Neural progenitor cell (in vitro differentiated cells): ENCODE measurements around the gene TCF25. TPM values are rescaled to one million over a fixed set of nuclear protein-coding genes. Genes with fewer than 3 reads are reported as not detected.

Source experiments
- DNase-seq: peaks from one replicate; pipeline ENCODE4 v3.0.0-alpha.2; 2016; ENCODE audit warnings: low spot score
- H2AFZ ChIP-seq: fragments of 200-600 bp; sonication (generic); replicated peaks from 2 replicates; pipeline ENCODE4 v1.6.1; 2016; ENCODE audit warnings: antibody characterized with exemption
- H3F3A ChIP-seq: fragments of 200-600 bp; sonication (generic); 2 replicates; pipeline ENCODE4 v1.6.1; 2016; ENCODE audit warnings: antibody characterized with exemption, low read depth
- H3K27ac ChIP-seq: fragments of 200-600 bp; sonication (generic); 2 replicates; pipeline ENCODE4 v1.5.1; 2016; ENCODE audit warnings: mild to moderate bottlenecking
- H3K27me3 ChIP-seq: fragments of 200-600 bp; sonication (generic); 2 replicates; pipeline ENCODE4 v1.6.1; 2016; ENCODE audit warnings: mild to moderate bottlenecking, moderate library complexity
- H3K36me3 ChIP-seq: fragments of 200-600 bp; sonication (generic); 2 replicates; pipeline ENCODE4 v1.5.1; 2016
- H3K4me1 ChIP-seq: fragments of 200-600 bp; sonication (generic); 2 replicates; pipeline ENCODE4 v1.6.1; 2016; ENCODE audit warnings: mixed run types
- H3K4me2 ChIP-seq: fragments of 200-600 bp; sonication (generic); 2 replicates; pipeline ENCODE4 v1.6.1; 2016
- H3K4me3 ChIP-seq: fragments of 200-600 bp; sonication (generic); 2 replicates; pipeline ENCODE4 v1.5.1; 2016
- H3K79me2 ChIP-seq: fragments of 200-600 bp; sonication (generic); 2 replicates; pipeline ENCODE4 v1.6.1; 2016; ENCODE audit warnings: low read depth
- H3K9ac ChIP-seq: fragments of 200-600 bp; sonication (generic); 2 replicates; pipeline ENCODE4 v1.6.1; 2016
- H3K9me3 ChIP-seq: fragments of 200-600 bp; sonication (generic); 2 replicates; pipeline ENCODE4 v1.5.1; 2016; ENCODE audit warnings: low read depth
- H4K20me1 ChIP-seq: fragments of 200-600 bp; sonication (generic); 2 replicates; pipeline ENCODE4 v1.6.1; 2016; ENCODE audit warnings: low read depth
- H3K27ac Mint-ChIP-seq: 3 replicates; pipeline ENCODE4 v1.8.0; 2021; ENCODE audit warnings: mixed read lengths
- H3K27me3 Mint-ChIP-seq: 2 replicates; pipeline ENCODE4 v1.8.0; 2022; ENCODE audit warnings: low read depth, mild to moderate bottlenecking, inconsistent platforms, moderate library complexity, mixed read lengths; ENCODE audit not compliant: insufficient read depth
- H3K36me3 Mint-ChIP-seq: 3 replicates; pipeline ENCODE4 v1.8.0; 2021; ENCODE audit warnings: mixed read lengths
- H3K4me1 Mint-ChIP-seq: 3 replicates; pipeline ENCODE4 v1.8.0; 2021; ENCODE audit warnings: mixed read lengths
- H3K4me3 Mint-ChIP-seq: 3 replicates; pipeline ENCODE4 v1.8.0; 2021; ENCODE audit warnings: mild to moderate bottlenecking, moderate library complexity, mixed read lengths
- H3K9me3 Mint-ChIP-seq: 3 replicates; pipeline ENCODE4 v1.8.0; 2020; ENCODE audit warnings: mixed read lengths
- CTCF ChIP-seq: fragments of 200-600 bp; sonication (generic); IDR thresholded peaks from 2 replicates; pipeline ENCODE4 v1.5.1; 2017; ENCODE audit warnings: antibody characterized with exemption, mild to moderate bottlenecking
- EZH2 ChIP-seq: fragments of 200-600 bp; sonication (generic); IDR thresholded peaks from 2 replicates; pipeline ENCODE4 v1.6.1; 2017; ENCODE audit warnings: antibody characterized with exemption, mild to moderate bottlenecking, moderate library complexity
- EZH2phosphoT487 ChIP-seq: fragments of 200-600 bp; sonication (generic); IDR thresholded peaks from 2 replicates; pipeline ENCODE4 v1.6.1; 2017; ENCODE audit warnings: antibody characterized with exemption
- total RNA-seq: library from RNA; depleted of rRNA; stranded (reverse); fragments of >200 nt; gene quantifications from 2 replicates; pipeline ENCODE4 v1.2.3, GENCODE V29; 2015; ENCODE audit warnings: low replicate concordance

The TCF25 gene
- total RNA-seq, 1 donor from 2014 or later, result 95.6 TPM

- Histone ChIP-seq H3K4me2 (no peak overlapping the region), H2AFZ (no peak overlapping the region), H3K27me3 (no peaks in the 10 kb centered on the region), H3K79me2 (no peaks in the 10 kb centered on the region), H3K9me3 (no peaks in the 10 kb centered on the region), H3K4me1 (no peaks in the 10 kb centered on the region), H3K36me3 (no peaks in the 10 kb centered on the region), H3K9ac (no peak overlapping the region), H3F3A (no peaks in the 10 kb centered on the region), H3K4me3 (no peak overlapping the region), H3K27ac (no peak overlapping the region), H4K20me1 (no peaks in the 10 kb centered on the region)
- no peak for DNase-seq
- H3K27ac Mint-ChIP-seq, result no peak overlapping the region
- H3K27me3 Mint-ChIP-seq, result peaks cover 7% of the 10 kb centered on the region
- H3K4me1 Mint-ChIP-seq, result peaks cover 2% of the 10 kb centered on the region
- H3K36me3 Mint-ChIP-seq, result peaks cover 14% of the 10 kb centered on the region
- no peak overlapping the region for H3K4me3 Mint-ChIP-seq
- peaks cover 3% of the 10 kb centered on the region for H3K9me3 Mint-ChIP-seq
- no peak for TF ChIP-seq EZH2phosphoT487
- TF ChIP-seq EZH2, result no peak
- no peak for TF ChIP-seq CTCF
Observed at GRCh38 chr16:89837014-89837546, 36.3 kb upstream of the TCF25 start.

GRCh38 chr16:89841275-89841674, 32.1 kb upstream of the TCF25 start:
- H3K9ac ChIP-seq, result no peak overlapping the region
- no peak overlapping the region for H3K4me2 ChIP-seq
- no peak overlapping the region for H3K27ac Mint-ChIP-seq
- H4K20me1 ChIP-seq, result no peaks in the 10 kb centered on the region
- H2AFZ ChIP-seq, result no peak overlapping the region
- H3K4me1 Mint-ChIP-seq, result peaks cover 6% of the 10 kb centered on the region
- H3K27me3 Mint-ChIP-seq, result peaks cover 7% of the 10 kb centered on the region
- TF ChIP-seq EZH2phosphoT487, result no peak
- no peak for TF ChIP-seq EZH2
- TF ChIP-seq CTCF, result no peak
- no peaks in the 10 kb centered on the region for H3K79me2 ChIP-seq
- no peak overlapping the region for H3K4me3 Mint-ChIP-seq
- H3K36me3 ChIP-seq, result no peaks in the 10 kb centered on the region
- no peak overlapping the region for H3K4me3 ChIP-seq
- no peak overlapping the region for H3K27ac ChIP-seq
- H3K9me3 ChIP-seq, result no peaks in the 10 kb centered on the region
- no peaks in the 10 kb centered on the region for H3F3A ChIP-seq
- no peaks in the 10 kb centered on the region for H3K36me3 Mint-ChIP-seq
- no peak for DNase-seq
- no peaks in the 10 kb centered on the region for H3K4me1 ChIP-seq
- H3K9me3 Mint-ChIP-seq, result no peaks in the 10 kb centered on the region
- H3K27me3 ChIP-seq, result no peaks in the 10 kb centered on the region

- H4K20me1 ChIP-seq, result no peaks in the 10 kb centered on the region
- H3K9me3 ChIP-seq, result no peaks in the 10 kb centered on the region
- Mint-ChIP-seq H3K4me3 (no peak overlapping the region), H3K4me1 (peaks cover 6% of the 10 kb centered on the region), H3K36me3 (peaks cover 2% of the 10 kb centered on the region), H3K27ac (no peak overlapping the region), H3K9me3 (no peaks in the 10 kb centered on the region), H3K27me3 (peaks cover 7% of the 10 kb centered on the region)
- H3K79me2 ChIP-seq, result no peaks in the 10 kb centered on the region
- H3K36me3 ChIP-seq, result no peaks in the 10 kb centered on the region
- H3K4me1 ChIP-seq, result no peaks in the 10 kb centered on the region
- H3K4me3 ChIP-seq, result no peak overlapping the region
- H3K27ac ChIP-seq, result no peak overlapping the region
- H3K27me3 ChIP-seq, result no peaks in the 10 kb centered on the region
- H2AFZ ChIP-seq, result no peak overlapping the region
- H3F3A ChIP-seq, result no peaks in the 10 kb centered on the region
- TF ChIP-seq EZH2 (no peak), CTCF (no peak)
- H3K9ac ChIP-seq, result no peak overlapping the region
- no peak for DNase-seq
- H3K4me2 ChIP-seq, result no peak overlapping the region
Observed at GRCh38 chr16:89842471-89843408, 30.7 kb upstream of the TCF25 start.
